ENCODE data around the gene GULP1.

DNA sequence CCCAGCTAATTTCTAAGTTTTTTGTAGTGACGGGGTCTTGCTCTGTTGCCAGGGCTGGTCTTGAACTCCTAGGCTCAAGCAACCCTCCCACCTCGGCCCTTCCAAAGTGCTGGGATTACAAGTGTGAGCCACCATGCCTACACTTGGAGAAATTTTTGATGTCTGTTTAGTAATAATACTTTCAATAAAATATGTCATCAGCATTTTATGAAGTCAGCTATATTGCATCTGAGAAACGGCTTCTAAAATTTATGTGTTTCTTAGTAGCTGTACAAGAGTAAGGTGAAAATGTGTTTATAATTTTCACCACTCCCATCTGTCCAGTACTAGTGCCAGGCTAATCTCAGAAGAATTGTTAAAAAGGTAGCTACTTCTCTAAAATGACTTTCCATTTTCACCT lies 46.8 kb downstream of the GULP1 start:
- TF ChIP-seq, protein P1, sequence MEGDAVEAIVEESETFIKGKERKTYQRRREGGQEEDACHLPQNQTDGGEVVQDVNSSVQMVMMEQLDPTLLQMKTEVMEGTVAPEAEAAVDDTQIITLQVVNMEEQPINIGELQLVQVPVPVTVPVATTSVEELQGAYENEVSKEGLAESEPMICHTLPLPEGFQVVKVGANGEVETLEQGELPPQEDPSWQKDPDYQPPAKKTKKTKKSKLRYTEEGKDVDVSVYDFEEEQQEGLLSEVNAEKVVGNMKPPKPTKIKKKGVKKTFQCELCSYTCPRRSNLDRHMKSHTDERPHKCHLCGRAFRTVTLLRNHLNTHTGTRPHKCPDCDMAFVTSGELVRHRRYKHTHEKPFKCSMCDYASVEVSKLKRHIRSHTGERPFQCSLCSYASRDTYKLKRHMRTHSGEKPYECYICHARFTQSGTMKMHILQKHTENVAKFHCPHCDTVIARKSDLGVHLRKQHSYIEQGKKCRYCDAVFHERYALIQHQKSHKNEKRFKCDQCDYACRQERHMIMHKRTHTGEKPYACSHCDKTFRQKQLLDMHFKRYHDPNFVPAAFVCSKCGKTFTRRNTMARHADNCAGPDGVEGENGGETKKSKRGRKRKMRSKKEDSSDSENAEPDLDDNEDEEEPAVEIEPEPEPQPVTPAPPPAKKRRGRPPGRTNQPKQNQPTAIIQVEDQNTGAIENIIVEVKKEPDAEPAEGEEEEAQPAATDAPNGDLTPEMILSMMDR (IDR thresholded peaks at IDR 0.05) = no peak
- no peak for TF ChIP-seq POLR2A (IDR thresholded peaks at IDR 0.05)
